Tibial nerve (tissue), 4 donors: ENCODE data around the gene SPRR2F. TPM values are rescaled to one million over a fixed set of nuclear protein-coding genes. Genes with fewer than 3 reads are reported as not detected.
"Not testable (repeated sequence)": the region's sequence is repeated elsewhere in the genome, so short reads cannot be mapped to it uniquely, and the experiment has no call there.

Experiments
- DNase-seq, 2 donors: peaks; one replicate each; pipeline ENCODE4 v3.0.0-alpha.2; 2019; ENCODE audit warnings: low spot score in 2 of 2
- H3K27ac ChIP-seq, 4 donors: fragments of 200-600 bp; sonication (generic) in 3 of 4; one replicate each; pipeline ENCODE4 v1.5.1; 2017 to 2019; ENCODE audit warnings: mild to moderate bottlenecking in 1 of 4
- H3K27me3 ChIP-seq, 2 donors: fragments of 200-600 bp; sonication (generic) in 1 of 2; one replicate each; pipeline versions ENCODE4 v1.5.1 to v1.6.0; 2017 to 2019
- H3K36me3 ChIP-seq, 3 donors: fragments of 200-600 bp; sonication (generic); one replicate each; pipeline ENCODE4 v1.5.1; 2018 to 2019
- H3K4me1 ChIP-seq, 4 donors: fragments of 200-600 bp; sonication (generic) in 3 of 4; one replicate each; pipeline ENCODE4 v1.5.1; 2017 to 2019
- H3K4me3 ChIP-seq, 4 donors: fragments of 200-600 bp; sonication (generic) in 3 of 4; one replicate each; pipeline ENCODE4 v1.5.1; 2017 to 2019; ENCODE audit warnings: mild to moderate bottlenecking in 1 of 4, moderate library complexity in 1 of 4
- H3K9me3 ChIP-seq, 4 donors: fragments of 200-600 bp; sonication (generic) in 3 of 4; one replicate each; pipeline ENCODE4 v1.5.1; 2017 to 2019
- CTCF ChIP-seq, 5 experiments: fragments of 200-600 bp in 3 of 5; fragments of 450-650 bp in 2 of 5; sonication (generic) in 3 of 5; IDR thresholded peaks; one replicate each; pipeline ENCODE4 v1.5.1; 2016 to 2019; ENCODE audit warnings: antibody characterized with exemption in 5 of 5, mild to moderate bottlenecking in 3 of 5, moderate library complexity in 2 of 5
- EP300 ChIP-seq, 2 donors: sonication (generic); formaldehyde crosslinking; IDR thresholded peaks; one replicate each; pipeline ENCODE4 v1.6.1; 2017; ENCODE audit warnings: antibody characterized with exemption in 2 of 2, mild to moderate bottlenecking in 1 of 2
- POLR2A ChIP-seq, 2 donors: fragments of 450-650 bp; IDR thresholded peaks; one replicate each; pipeline ENCODE4 v1.6.1; 2017; ENCODE audit warnings: antibody characterized with exemption in 2 of 2, mild to moderate bottlenecking in 2 of 2, moderate library complexity in 2 of 2
- WGBS, 2 donors: methylation state at CpG; one replicate each; pipeline ENCODE4 v1.1.5; 2018; 5-methylcytosine and 5-hydroxymethylcytosine counted together
- total RNA-seq, 4 donors: library from RNA; depleted of rRNA; stranded (reverse); fragments of >200 nt; gene quantifications; one replicate each; pipeline ENCODE4 v1.1.0, GENCODE V29; 2016

The SPRR2F gene
- total RNA-seq, 4 donors from 2014 or later, result not detected

- Histone ChIP-seq H3K27me3 (no peaks in the 10 kb centered on the region), H3K27ac (no peak overlapping the region), H3K4me1 (no peaks in the 10 kb centered on the region), H3K4me3 (no peak overlapping the region), H3K9me3 (no peaks in the 10 kb centered on the region), H3K36me3 (no peaks in the 10 kb centered on the region)
- no peak for TF ChIP-seq EP300 (IDR thresholded peaks at IDR 0.05)
- TF ChIP-seq POLR2A (IDR thresholded peaks at IDR 0.05), result no peak
- WGBS, 2 donors, result 77 to 81% methylated on average over 3 of the region's 3 CpGs
- no peak for DNase-seq
These were observed 27.2 kb upstream of the SPRR2F start for GRCh38 chr1:153140484-153140883.

- H3K27me3 ChIP-seq, result no peaks in the 10 kb centered on the region
- whole genome bisulfite sequencing, 2 donors, result 76 to 83% methylated on average over 1 to 2 of the region's 2 CpGs
- H3K9me3 ChIP-seq, result no peaks in the 10 kb centered on the region
- H3K27ac ChIP-seq, result no peak overlapping the region
- TF ChIP-seq POLR2A (IDR thresholded peaks at IDR 0.05) (no peak), EP300 (IDR thresholded peaks at IDR 0.05) (no peak), CTCF (IDR thresholded peaks at IDR 0.05) (no peak)
- no peak for DNase-seq
- no peaks in the 10 kb centered on the region for H3K36me3 ChIP-seq
- no peak overlapping the region for H3K4me3 ChIP-seq
- H3K4me1 ChIP-seq, result no peaks in the 10 kb centered on the region
These were observed 20.4 kb upstream of the SPRR2F start for GRCh38 chr1:153133743-153134142.

- Histone ChIP-seq H3K4me3 (no peak overlapping the region), H3K36me3 (no peaks in the 10 kb centered on the region), H3K27me3 (no peaks in the 10 kb centered on the region), H3K9me3 (no peaks in the 10 kb centered on the region), H3K27ac (no peak overlapping the region), H3K4me1 (no peaks in the 10 kb centered on the region)
- WGBS, 2 donors, result 82 to 91% methylated on average over 1 of the region's 1 CpG
- DNase-seq, result no peak
- TF ChIP-seq POLR2A (IDR thresholded peaks at IDR 0.05) (no peak), CTCF (IDR thresholded peaks at IDR 0.05) (no peak)
These were observed 20.0 kb upstream of the SPRR2F start for GRCh38 chr1:153133267-153133666.

GRCh38 chr1:153128688-153129087 is 15.4 kb upstream of the SPRR2F start:
- WGBS, 2 donors, result 92 to 95% methylated on average over 4 of the region's 4 CpGs
- H3K27ac ChIP-seq, H3K4me3 ChIP-seq, H3K27me3 ChIP-seq, H3K4me1 ChIP-seq, H3K36me3 ChIP-seq, DNase-seq: not testable (repeated sequence)
- peaks cover 0 to 21% (median 4%) of the 10 kb centered on the region in 4 donors for H3K9me3 ChIP-seq

GRCh38 chr1:153127296-153127695 is 14.0 kb upstream of the SPRR2F start:
- H3K27ac ChIP-seq, result no peak overlapping the region
- no peaks in the 10 kb centered on the region for H3K27me3 ChIP-seq
- TF ChIP-seq CTCF (IDR thresholded peaks at IDR 0.05), result no peak
- TF ChIP-seq POLR2A (IDR thresholded peaks at IDR 0.05), result no peak
- no peak for TF ChIP-seq EP300 (IDR thresholded peaks at IDR 0.05)
- no peaks in the 10 kb centered on the region for H3K36me3 ChIP-seq
- DNase-seq, result no peak
- WGBS, 2 donors, result 53 to 62% methylated on average over 2 of the region's 2 CpGs
- no peak overlapping the region for H3K4me3 ChIP-seq
- H3K9me3 ChIP-seq, result peaks cover 0 to 26% (median 4%) of the 10 kb centered on the region in 4 donors
- H3K4me1 ChIP-seq, result no peaks in the 10 kb centered on the region

GRCh38 chr1:153125536-153125935 is 12.2 kb upstream of the SPRR2F start:
- peaks cover 0 to 26% (median 4%) of the 10 kb centered on the region in 4 donors for H3K9me3 ChIP-seq
- H3K4me1 ChIP-seq, result no peaks in the 10 kb centered on the region
- 83 to 93% methylated on average over 1 of the region's 1 CpG for WGBS, 2 donors
- H3K27ac ChIP-seq, result no peak overlapping the region
- H3K27me3 ChIP-seq, result no peaks in the 10 kb centered on the region
- no peak for DNase-seq
- H3K36me3 ChIP-seq, result no peaks in the 10 kb centered on the region
- H3K4me3 ChIP-seq, result no peak overlapping the region
- TF ChIP-seq CTCF (IDR thresholded peaks at IDR 0.05), result no peak
- TF ChIP-seq EP300 (IDR thresholded peaks at IDR 0.05), result no peak
- no peak for TF ChIP-seq POLR2A (IDR thresholded peaks at IDR 0.05)

GRCh38 chr1:153123793-153124192 is 10.5 kb upstream of the SPRR2F start:
- DNase-seq, H3K36me3 ChIP-seq, H3K27ac ChIP-seq, H3K4me3 ChIP-seq, H3K4me1 ChIP-seq, H3K27me3 ChIP-seq: not testable (repeated sequence)
- peaks cover 0 to 26% (median 4%) of the 10 kb centered on the region in 4 donors for H3K9me3 ChIP-seq
- 64 to 68% methylated on average over 8 of the region's 8 CpGs for WGBS, 2 donors
